Astrocyte of the hippocampus (primary cell): ENCODE data around the gene PAX6.

Source experiments
- DNase-seq: peaks from one replicate; pipeline ENCODE4 v3.0.0; 2011; ENCODE audit warnings: low read depth, low spot score

The PAX6 gene

DNA sequence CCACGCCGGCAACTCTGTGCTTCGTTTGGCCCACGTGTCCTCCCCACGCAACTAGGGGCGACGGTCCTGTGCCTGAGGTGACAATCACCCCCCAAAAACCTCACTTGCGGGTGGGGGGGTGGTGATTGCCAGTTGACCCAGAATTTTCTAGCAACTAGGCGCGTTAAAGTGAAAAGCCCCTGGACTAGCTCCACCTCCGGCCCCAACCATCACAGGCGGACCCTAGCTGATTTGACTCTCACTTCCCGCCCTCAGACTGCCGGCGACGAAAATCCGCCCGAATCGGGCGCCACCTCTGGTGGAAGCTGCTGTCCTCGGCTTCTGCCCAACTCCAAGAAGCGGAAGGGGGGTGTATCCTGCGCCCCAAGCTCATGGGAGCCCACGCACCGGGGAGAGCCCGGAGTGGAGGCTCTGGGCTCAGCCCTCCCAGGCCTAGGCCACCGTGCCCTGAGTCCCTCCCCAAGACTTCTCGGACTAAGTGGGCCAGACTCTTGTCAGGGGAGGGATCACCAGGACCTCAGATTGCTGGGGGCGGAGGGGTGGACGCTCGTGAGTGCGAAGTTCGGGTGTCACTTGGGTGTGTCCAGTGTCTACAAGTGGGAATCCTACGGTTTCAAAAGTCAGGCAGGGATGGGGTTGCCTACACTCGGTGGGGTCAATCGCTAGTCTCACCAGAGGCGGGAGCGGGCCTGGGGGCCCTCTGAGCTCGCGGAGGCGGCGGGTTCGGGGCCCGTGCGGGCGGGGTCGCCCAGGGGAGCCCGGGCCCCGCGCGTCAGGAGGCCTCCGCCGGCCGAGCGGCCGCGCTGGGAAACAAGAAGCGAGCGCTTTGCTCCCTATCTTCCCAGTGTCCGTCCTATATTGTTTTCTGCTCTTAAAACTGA lies 12.3 kb downstream of the PAX6 start:
- DNase-seq: peak; percentile 84

DNA sequence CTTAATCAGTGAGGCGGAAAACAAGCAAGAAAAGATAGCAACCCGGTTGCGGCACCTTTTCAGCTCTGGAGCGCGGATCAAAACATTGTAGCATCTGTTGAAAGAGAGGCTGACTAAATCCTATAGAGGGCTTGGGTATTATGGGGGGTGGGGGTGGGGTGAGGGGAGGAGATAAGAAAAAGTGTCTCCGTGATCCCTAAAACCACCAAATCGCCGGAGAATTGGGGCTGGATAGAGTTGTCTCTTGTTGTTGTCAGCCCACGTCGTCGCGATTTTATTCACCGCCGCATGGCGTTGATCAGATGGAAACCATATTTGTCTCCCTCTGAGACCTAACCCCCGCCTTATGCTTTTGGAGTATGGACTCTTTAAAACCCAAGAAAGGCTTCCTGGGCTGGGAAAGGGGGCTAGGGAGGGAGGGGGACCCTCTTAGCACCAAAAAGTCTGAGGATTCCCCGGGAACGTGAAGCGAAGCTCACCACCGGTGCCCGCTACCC lies 13.0 kb downstream of the PAX6 start:
- DNase-seq: peak; percentile 39

GRCh38 chr11:31797190-31798056 lies 13.7 kb downstream of the PAX6 start:
- peak; percentile 49 for DNase-seq

- DNase-seq: peak; percentile 39
Observed at GRCh38 chr11:31796499-31797189, 14.5 kb downstream of the PAX6 start.

DNA sequence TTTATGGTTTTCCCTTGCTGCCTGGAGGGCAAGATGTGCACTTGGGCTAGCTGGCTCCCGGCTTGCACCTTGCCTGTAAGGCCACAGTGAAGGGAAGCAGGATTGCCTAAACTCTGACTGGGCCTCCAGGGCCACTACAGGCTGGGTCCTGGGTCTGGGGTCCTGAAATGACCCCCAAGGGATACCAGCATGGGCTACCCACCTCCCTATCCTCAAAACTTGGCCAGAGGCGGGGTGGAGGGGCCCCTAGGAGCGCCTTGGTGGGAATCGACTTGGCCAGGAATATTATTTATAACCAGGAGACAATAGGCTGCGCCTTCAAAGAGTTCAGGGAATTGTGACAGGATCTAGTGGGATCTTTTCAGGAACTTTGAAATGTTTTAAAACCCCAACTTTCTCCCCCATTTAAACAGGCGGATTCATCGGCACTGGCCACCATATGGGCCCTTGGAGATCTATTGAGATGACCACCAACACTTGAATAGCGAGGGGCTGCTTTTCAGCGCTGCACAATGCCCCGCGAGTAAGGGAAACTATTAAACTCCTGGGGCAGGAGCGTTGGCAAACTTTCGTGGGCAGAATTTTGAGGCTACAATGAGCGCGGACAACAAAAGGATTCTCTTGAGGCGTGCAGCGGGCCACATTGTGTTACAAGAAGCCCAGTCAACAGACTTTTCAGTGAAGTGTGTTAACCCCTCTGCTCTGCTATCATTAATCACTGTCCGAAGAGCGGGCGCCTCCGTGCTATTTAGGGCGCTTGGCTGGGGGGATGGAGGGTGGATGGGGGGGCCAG lies 15.2 kb downstream of the PAX6 start:
- DNase-seq: peak; percentile 36

GRCh38 chr11:31794548-31794947 lies 16.6 kb downstream of the PAX6 start:
- DNase-seq: no peak

- DNase-seq: no peak
Observed at GRCh38 chr11:31793264-31793663, 17.9 kb downstream of the PAX6 start.

DNA sequence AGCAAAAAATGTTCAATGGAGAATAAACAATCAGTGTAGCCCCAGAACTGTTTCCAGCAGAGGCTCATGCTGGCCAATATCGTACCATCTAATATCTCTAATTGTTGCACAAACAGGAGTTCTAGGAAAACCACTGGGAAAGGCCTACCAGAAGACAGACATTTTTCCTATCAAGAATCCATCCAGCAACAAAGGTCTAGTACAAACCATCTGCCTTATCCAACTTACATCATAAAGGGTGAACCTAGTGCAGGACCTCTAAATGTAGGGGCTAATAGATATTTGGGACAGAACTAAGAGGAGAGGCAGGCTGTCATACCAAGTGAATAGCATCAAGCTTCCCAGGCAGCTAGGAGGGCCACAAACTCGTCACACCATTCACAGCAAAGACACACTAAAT lies 18.7 kb downstream of the PAX6 start:
- DNase-seq: no peak

DNA sequence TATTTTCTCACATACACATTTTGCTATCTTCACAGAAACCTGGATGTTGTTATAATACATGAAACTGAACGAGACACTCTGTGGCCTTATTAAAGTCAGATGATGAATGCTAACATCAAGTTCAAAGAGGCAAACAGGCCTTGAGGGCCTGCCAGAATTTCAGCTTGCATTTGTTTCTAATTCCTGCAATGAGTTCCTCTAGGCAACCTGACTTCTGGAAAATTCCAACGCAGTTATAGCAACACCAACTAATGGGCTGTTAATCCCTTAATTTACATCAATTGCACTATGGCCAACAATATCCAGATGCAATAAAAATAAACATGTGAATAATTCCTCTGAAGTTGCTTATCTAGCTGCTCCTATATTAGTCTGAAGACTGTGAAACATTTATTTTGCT lies 19.1 kb downstream of the PAX6 start:
- peak; percentile 46 for DNase-seq

DNA sequence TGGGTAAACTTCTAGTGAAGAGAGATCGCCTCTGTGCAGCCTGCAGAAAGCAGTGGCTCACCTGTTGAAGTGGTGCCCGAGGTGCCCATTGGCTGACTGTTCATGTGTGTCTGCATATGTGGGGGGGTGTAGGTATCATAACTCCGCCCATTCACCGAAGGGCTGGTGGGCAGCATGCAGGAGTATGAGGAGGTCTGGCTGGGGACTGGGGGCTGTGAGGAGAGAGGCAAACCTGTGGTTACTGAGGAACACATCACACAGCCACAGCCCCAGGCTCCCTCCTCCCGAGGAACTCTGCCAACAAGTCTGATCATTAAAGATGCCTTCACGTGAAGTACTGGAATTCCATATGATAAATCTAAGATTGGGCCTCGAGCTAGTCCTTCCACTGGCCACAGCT lies 20.5 kb downstream of the PAX6 start:
- no peak for DNase-seq

GRCh38 chr11:31788085-31788484 lies 23.0 kb downstream of the PAX6 start:
- DNase-seq: peak; percentile 46

DNA sequence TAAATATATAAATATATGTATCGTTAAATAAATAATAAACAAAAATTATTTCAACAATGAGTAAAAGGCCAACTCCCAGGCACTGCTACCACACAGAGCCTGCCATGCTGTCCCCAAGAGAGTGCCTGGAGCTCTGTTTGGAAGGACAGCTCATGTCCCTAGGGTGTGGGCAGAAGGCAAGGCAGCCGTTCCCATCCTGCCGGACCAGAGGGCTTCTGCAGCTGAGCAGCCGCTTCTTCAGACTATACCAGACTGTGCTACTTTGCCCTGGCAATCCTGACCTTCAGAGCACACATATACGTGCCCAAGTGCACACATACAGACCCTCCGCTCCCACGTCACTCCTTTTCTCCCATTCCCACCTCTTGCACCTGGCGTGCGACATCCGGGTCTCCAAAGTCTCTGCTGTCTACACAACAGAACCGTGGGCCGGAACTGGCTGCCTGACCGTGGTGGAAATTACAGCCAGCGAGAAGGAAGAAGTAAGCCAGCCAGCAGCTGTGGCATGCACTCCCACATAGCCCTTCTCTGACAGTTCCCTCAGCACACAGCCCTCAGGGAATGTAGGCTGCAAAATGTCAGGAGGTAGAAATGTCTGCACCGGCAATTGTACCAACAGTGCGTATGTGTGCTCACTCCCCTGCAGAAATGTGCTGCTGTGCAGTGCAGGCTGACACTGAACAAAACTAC lies 24.0 kb downstream of the PAX6 start:
- no peak for DNase-seq

DNA sequence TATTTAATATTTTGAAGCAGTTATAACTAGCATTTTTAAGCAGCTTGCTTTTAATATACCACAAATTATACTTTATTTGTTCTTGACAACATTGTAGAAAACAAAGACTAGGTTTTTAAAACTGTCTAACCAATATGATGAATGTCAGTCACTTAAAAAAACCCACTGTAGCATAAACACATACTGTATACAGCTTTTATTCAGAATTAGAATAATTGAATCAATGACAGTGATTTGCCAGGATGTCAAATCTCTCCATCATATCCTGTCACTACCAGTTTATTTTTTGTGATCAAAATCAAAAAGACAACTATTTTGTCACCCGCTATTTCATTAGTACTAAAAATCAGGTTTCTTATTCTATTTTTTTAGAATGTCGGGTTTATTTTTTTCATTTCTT lies 26.5 kb downstream of the PAX6 start:
- DNase-seq: no peak

DNA sequence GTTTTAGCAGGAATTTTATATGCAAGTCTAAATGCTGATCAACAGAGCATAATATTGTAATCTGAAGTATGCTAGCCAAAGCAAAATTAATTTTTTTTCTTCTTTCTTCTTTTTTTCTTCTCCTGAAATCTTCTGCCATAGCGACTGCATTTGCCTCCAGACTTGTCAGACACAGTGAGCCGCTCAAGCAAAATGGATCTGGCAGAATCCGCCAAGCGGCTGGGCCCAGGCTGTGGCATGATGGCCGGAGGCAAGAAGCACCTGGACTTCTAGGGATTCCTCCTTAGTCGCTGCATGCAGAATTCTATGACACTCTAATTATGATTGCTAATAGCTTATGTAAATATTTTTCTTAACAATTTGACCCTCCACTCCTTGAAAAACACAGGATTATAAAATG lies 27.9 kb downstream of the PAX6 start:
- no peak for DNase-seq

DNA sequence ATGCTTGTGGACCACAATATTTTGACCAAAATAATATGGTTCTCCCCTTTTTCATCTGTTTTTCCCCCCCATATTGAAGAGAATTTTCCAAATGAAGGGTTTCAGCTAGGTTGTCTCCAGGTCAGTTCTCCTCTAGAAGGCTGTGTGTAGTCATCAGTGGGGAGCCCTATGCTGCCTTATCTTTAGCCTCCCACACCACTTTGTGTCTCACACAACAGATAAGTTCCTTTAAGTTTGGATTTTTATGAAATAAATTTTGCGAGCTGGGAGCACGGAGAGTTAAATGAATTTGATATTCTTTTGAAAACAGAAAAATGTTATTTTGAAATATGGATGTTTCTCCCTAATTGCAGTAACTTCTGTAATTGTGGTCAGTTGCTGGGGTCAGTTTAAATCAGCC lies 28.9 kb downstream of the PAX6 start:
- no peak for DNase-seq

GRCh38 chr11:31780480-31780971 lies 30.6 kb downstream of the PAX6 start:
- peak; percentile 73 for DNase-seq

DNA sequence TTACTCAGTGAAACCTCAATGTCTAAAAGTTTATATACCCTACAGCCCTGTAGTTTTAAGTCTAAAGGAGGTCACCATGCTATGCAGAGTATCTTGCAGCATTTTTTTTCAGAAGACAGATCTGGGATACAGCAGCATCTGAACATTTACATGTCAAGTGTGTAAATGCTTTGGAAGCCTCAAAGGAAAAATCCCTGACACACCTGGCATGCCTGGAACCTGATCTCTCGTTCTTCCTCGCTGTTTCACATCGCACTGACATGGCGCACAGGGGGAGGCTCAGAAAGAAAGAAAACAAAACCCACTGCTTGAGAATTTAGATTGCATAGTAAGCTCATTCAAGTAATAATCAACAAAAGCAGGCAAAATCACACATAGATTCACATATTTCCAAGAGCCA lies 31.0 kb downstream of the PAX6 start:
- DNase-seq: no peak

DNA sequence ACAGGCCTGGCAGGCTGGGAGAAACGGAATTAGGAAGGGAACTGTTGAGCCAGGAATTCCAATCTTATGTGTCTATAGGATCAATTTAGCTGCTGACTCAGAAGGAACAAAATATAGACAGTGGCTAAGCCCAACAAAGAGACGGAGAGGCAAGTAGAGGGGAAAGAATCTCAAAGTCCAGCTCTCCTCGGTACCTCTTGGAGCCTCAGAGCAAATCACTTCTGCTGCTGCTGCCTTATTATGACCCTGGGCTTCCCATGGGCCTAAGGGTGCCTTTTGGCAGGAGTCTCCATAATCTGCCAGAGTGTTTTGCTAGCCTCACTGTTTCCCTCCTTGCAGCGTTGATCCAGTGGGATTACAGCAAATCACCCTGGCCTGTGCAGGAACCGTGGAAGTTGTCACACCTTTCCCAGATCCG lies 31.7 kb downstream of the PAX6 start:
- DNase-seq: peak; percentile 52

- DNase-seq: peak; percentile 27
Observed at GRCh38 chr11:31772412-31772811, 38.7 kb downstream of the PAX6 start.

DNA sequence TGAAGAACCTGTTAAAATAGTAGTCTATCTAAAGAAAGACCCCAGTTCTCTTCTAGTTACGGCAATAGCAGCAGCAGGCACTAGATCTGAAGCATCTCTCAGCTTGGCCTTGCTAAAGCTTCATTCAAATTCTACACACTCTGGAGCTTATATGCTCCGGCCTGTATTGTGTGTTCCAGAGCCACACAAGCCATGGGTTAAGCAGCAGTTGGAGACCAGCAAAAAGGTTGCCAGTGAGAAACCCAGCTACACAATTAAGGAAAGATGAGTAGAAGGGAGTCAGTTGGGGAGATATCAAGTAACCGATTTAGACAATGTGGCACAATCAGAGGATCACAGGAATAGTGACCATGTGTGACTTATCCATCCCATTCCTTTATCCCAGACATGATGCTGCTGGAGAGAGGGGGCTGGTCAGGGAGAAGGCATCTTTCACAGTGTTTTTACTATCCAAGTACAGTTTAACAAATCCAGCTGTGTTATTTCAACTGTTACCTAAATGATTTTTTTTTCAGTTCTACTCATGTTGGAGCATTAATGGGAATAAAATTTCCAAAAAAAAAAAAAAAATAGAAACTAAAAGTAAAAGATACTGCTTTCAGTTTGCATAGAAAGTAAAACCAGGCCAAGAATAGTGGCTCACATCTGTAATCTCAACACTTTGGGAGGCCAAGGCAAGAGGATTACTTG lies 41.0 kb downstream of the PAX6 start:
- DNase-seq: no peak
